HCT116 (cell line): ENCODE results near the gene THRB.

Experiments
- CTCF ChIP-seq, 3 experiments: fragments of 200-600 bp in 1 of 3; sonication (generic) in 1 of 3; IDR thresholded peaks in 2 of 3; conservative IDR thresholded peaks in 1 of 3; 2 replicates each; pipeline ENCODE4 v1.5.1; 2012 to 2017; ENCODE audit warnings: low read depth in 2 of 3, low read length in 2 of 3, antibody characterized with exemption in 1 of 3, borderline replicate concordance in 1 of 3, control low read depth in 1 of 3, mild to moderate bottlenecking in 1 of 3, mixed read lengths in 1 of 3, mixed run types in 1 of 3, moderate library complexity in 1 of 3; ENCODE audit not compliant: insufficient read depth in 1 of 3
- MAX ChIP-seq: IDR thresholded peaks from 2 replicates; pipeline ENCODE4 v1.6.1; 2012
- ZNF274 ChIP-seq: fragments of 200-500 bp; sonication (Bioruptor generic); IDR thresholded peaks from 2 replicates; pipeline ENCODE4 v1.6.1; 2014; ENCODE audit warnings: mild to moderate bottlenecking, low read depth, low read length, inconsistent platforms

GRCh38 chr3:24475925-24476324 is 18.7 kb downstream of the THRB start:
- TF ChIP-seq CTCF (IDR thresholded peaks at IDR 0.05 in 2 of 3, conservative IDR thresholded peaks at IDR 0.05 in 1 of 3; ENCODE audit: borderline replicate concordance in 1 of 3, insufficient read depth in 1 of 3, low read depth in 2 of 3, low read length in 2 of 3) (no peak), ZNF274 (no peak), MAX (no peak)
